Mucosa of descending colon (tissue), 3 donors: ENCODE measurements around the gene FGF12. TPM values are rescaled to one million over a fixed set of nuclear protein-coding genes. Genes with fewer than 3 reads are reported as not detected.

ENCODE experiments used
- ATAC-seq: fragments of 200-7000 bp; cut with Tn5 transposase; one replicate; pipeline ENCODE4 v1.9.1; 2020; ENCODE audit warnings: mild to moderate bottlenecking, moderate library complexity
- DNase-seq, 3 donors: peaks; one replicate each; pipeline ENCODE4 v3.0.0-alpha.2; 2020
- H3K36me3 ChIP-seq: fragments of 200-600 bp; one replicate; pipeline ENCODE4 v1.8.0; 2021; ENCODE audit warnings: low read depth, mild to moderate bottlenecking
- H3K4me1 ChIP-seq: fragments of 200-600 bp; one replicate; pipeline ENCODE4 v1.8.0; 2021; ENCODE audit warnings: low read depth, mild to moderate bottlenecking
- H3K4me3 ChIP-seq: fragments of 200-600 bp; one replicate; pipeline ENCODE4 v1.8.0; 2021; ENCODE audit warnings: mild to moderate bottlenecking
- H3K9me3 ChIP-seq: fragments of 200-600 bp; one replicate; pipeline ENCODE4 v1.8.0; 2021; ENCODE audit warnings: mild to moderate bottlenecking
- CTCF ChIP-seq: fragments of 200-600 bp; IDR thresholded peaks from one replicate; pipeline ENCODE4 v1.8.0; 2022; ENCODE audit warnings: antibody characterized with exemption, mild to moderate bottlenecking
- intact Hi-C, 2 donors: fragments of 100-400 bp; cut with DNase I in 1 of 2; cut with micrococcal nuclease in 1 of 2; formaldehyde crosslinking; loops; one replicate each; pipeline versions ENCODE4 v1.11.0 to v1.11.1; 2022; cut with DNase I, micrococcal nuclease
- total RNA-seq, 3 donors: library from RNA; stranded (reverse); fragmentation: NEBNext Ultra II Directional in 2 of 3; extraction: Animal tissue kit (Norgen Biotek cat#: 25700) in 2 of 3; gene quantifications; one replicate each; pipeline versions ENCODE4 v1.2.1 to v1.2.4, GENCODE V29; 2021 to 2023
- donor health status: DM: no; HTN: no; CAD: no; lungs with moderate emphysema.
- donor health status: DM: no; HTN: no; CAD: no.
- donor health status: DM: no; HTN: yes; CAD: no.

The FGF12 gene
- total RNA-seq, 3 donors from 2014 or later: 0.35 to 3.3 (median 0.58) TPM

- no peak for TF ChIP-seq CTCF
- H3K4me1 ChIP-seq: no peaks in the 10 kb centered on the region
- H3K4me3 ChIP-seq: no peak overlapping the region
- ATAC-seq: peak; percentile 68
- intact Hi-C loops: no loop called here
- H3K9me3 ChIP-seq: no peaks in the 10 kb centered on the region
- no peaks in the 10 kb centered on the region for H3K36me3 ChIP-seq
- DNase-seq: peak in 1 of 3 donors; percentile 3
Observed at GRCh38 chr3:192494174-192494573, 233.2 kb downstream of the FGF12 start.

- ATAC-seq (no peak), DNase-seq (no peak)
- no peak for TF ChIP-seq CTCF
- H3K9me3 ChIP-seq: no peaks in the 10 kb centered on the region
- H3K36me3 ChIP-seq: no peaks in the 10 kb centered on the region
- intact Hi-C loops: no loop called here
- no peak overlapping the region for H3K4me3 ChIP-seq
- H3K4me1 ChIP-seq: no peaks in the 10 kb centered on the region
Observed at GRCh38 chr3:192490720-192491119, 236.6 kb downstream of the FGF12 start.

GRCh38 chr3:192489579-192489978 lies 237.8 kb downstream of the FGF12 start:
- no peaks in the 10 kb centered on the region for H3K4me1 ChIP-seq
- H3K4me3 ChIP-seq: no peak overlapping the region
- H3K9me3 ChIP-seq: no peaks in the 10 kb centered on the region
- no peaks in the 10 kb centered on the region for H3K36me3 ChIP-seq
- TF ChIP-seq CTCF: no peak
- intact Hi-C loops: no loop called here
- DNase-seq (no peak), ATAC-seq (no peak)

GRCh38 chr3:192487033-192487432 lies 240.3 kb downstream of the FGF12 start:
- no peaks in the 10 kb centered on the region for H3K9me3 ChIP-seq
- H3K4me1 ChIP-seq: no peaks in the 10 kb centered on the region
- DNase-seq (no peak), ATAC-seq (no peak)
- no peak overlapping the region for H3K4me3 ChIP-seq
- no peaks in the 10 kb centered on the region for H3K36me3 ChIP-seq
- no peak for TF ChIP-seq CTCF
- intact Hi-C loops: no loop called here

GRCh38 chr3:192482809-192483208 lies 244.5 kb downstream of the FGF12 start:
- Histone ChIP-seq H3K36me3 (no peaks in the 10 kb centered on the region), H3K4me1 (no peaks in the 10 kb centered on the region), H3K4me3 (no peak overlapping the region), H3K9me3 (no peaks in the 10 kb centered on the region)
- no peak for TF ChIP-seq CTCF
- intact Hi-C loops: no loop called here
- DNase-seq (no peak), ATAC-seq (no peak)

GRCh38 chr3:192482391-192482790 lies 244.9 kb downstream of the FGF12 start:
- TF ChIP-seq CTCF: no peak
- DNase-seq: no peak
- H3K36me3 ChIP-seq: no peaks in the 10 kb centered on the region
- H3K4me3 ChIP-seq: no peak overlapping the region
- no peaks in the 10 kb centered on the region for H3K4me1 ChIP-seq
- intact Hi-C loops: no loop called here
- no peaks in the 10 kb centered on the region for H3K9me3 ChIP-seq
- no peak for ATAC-seq
